SK-N-SH (cell line): ENCODE results near the gene INTU. TPM values are rescaled to one million over a fixed set of nuclear protein-coding genes. Genes with fewer than 3 reads are reported as not detected.

Source experiments
- CTCF ChIA-PET: fragments of 300-600, 350-600 bp; formaldehyde crosslinking; extraction: SDS; loops from one replicate; lab custom pipeline; 2021; lab: Yijun Ruan, JAX
- POLR2A ChIA-PET: fragments of 350-600 bp; sonication (Branson Sonifier 250); formaldehyde crosslinking; extraction: SDS; loops from one replicate; lab custom pipeline; 2020; ENCODE audit warnings: antibody characterized with exemption, inconsistent platforms; lab: Yijun Ruan, JAX
- DNase-seq: peaks from one replicate; pipeline ENCODE4 v3.0.0; 2012
- H2AFZ ChIP-seq: fragments of 200-600 bp; sonication (generic); 2 replicates; pipeline ENCODE4 v1.8.1; 2016; ENCODE audit warnings: antibody characterized with exemption, mild to moderate bottlenecking, low read depth
- H3F3A ChIP-seq: fragments of 200-600 bp; sonication (generic); replicated peaks from 2 replicates; pipeline ENCODE3; 2016; ENCODE audit warnings: antibody characterized with exemption, mild to moderate bottlenecking; ENCODE audit not compliant: insufficient read depth
- H3K27ac ChIP-seq, 2 experiments: fragments of 200-500 bp in 1 of 2; fragments of 200-600 bp in 1 of 2; sonication (Bioruptor generic) in 1 of 2; sonication (generic), shearing (Covaris generic) in 1 of 2; 2 replicates each; pipeline versions ENCODE4 v1.5.1 to v1.6.1; 2014 to 2016; ENCODE audit warnings: low read depth in 2 of 2, inconsistent platforms in 1 of 2, low read length in 1 of 2, mild to moderate bottlenecking in 1 of 2, mixed read lengths in 1 of 2
- H3K27me3 ChIP-seq: fragments of 200-600 bp; sonication (generic), shearing (Covaris generic); 2 replicates; pipeline ENCODE4 v1.6.1; 2016; ENCODE audit warnings: mixed run types; ENCODE audit not compliant: insufficient read depth
- H3K36me3 ChIP-seq, 2 experiments: fragments of 200-500 bp in 1 of 2; fragments of 200-600 bp in 1 of 2; sonication (Bioruptor generic) in 1 of 2; sonication (generic) in 1 of 2; replicated peaks in 1 of 2; 2 replicates each; pipeline versions ENCODE3 to v1.5.1; 2014 to 2016; ENCODE audit warnings: low read length in 1 of 2, mild to moderate bottlenecking in 1 of 2; ENCODE audit not compliant: insufficient read depth in 2 of 2, control insufficient read depth in 1 of 2
- H3K4me1 ChIP-seq, 2 experiments: fragments of 200-500 bp in 1 of 2; fragments of 200-600 bp in 1 of 2; sonication (Bioruptor generic) in 1 of 2; sonication (generic), shearing (Covaris generic) in 1 of 2; 2 replicates each; pipeline versions ENCODE4 v1.5.1 to v1.6.1; 2014 to 2016; ENCODE audit warnings: low read depth in 1 of 2, low read length in 1 of 2, mixed run types in 1 of 2; ENCODE audit not compliant: insufficient read depth in 2 of 2, control insufficient read depth in 1 of 2
- H3K4me2 ChIP-seq: fragments of 200-600 bp; sonication (generic), shearing (Covaris generic); 2 replicates; pipeline ENCODE4 v1.6.1; 2017; ENCODE audit warnings: mixed run types
- H3K4me3 ChIP-seq, 2 experiments: fragments of 200-500 bp in 1 of 2; fragments of 200-600 bp in 1 of 2; sonication (Bioruptor generic) in 1 of 2; sonication (generic), shearing (Covaris generic) in 1 of 2; 2 replicates each; pipeline versions ENCODE4 v1.5.1 to v1.8.1; 2014 to 2016; ENCODE audit warnings: low read depth in 2 of 2, inconsistent platforms in 1 of 2, low read length in 1 of 2, mild to moderate bottlenecking in 1 of 2, mixed read lengths in 1 of 2, moderate library complexity in 1 of 2
- H3K79me2 ChIP-seq: fragments of 200-600 bp; sonication (generic); 2 replicates; pipeline ENCODE4 v1.8.1; 2017; ENCODE audit warnings: mild to moderate bottlenecking; ENCODE audit not compliant: insufficient read depth
- H3K9ac ChIP-seq: fragments of 200-600 bp; sonication (generic); 2 replicates; pipeline ENCODE4 v1.6.1; 2017; ENCODE audit warnings: mixed run types
- H3K9me2 ChIP-seq: fragments of 200-600 bp; sonication (generic); 2 replicates; pipeline ENCODE4 v1.6.1; 2017; ENCODE audit warnings: mixed run types
- H3K9me3 ChIP-seq: fragments of 200-600 bp; sonication (generic); 2 replicates; pipeline ENCODE4 v1.6.1; 2017; ENCODE audit warnings: mixed run types, mild to moderate bottlenecking, moderate library complexity
- H4K20me1 ChIP-seq: fragments of 200-600 bp; sonication (generic); 2 replicates; pipeline ENCODE4 v1.6.1; 2017; ENCODE audit warnings: mild to moderate bottlenecking, mixed run types; ENCODE audit not compliant: insufficient read depth
- ELF1 ChIP-seq: IDR thresholded peaks from 2 replicates; pipeline ENCODE4 v1.4.0; 2012
- EP300 ChIP-seq, 2 experiments: IDR thresholded peaks; 2 replicates each; pipeline versions ENCODE4 v1.4.0 to v1.6.1; 2012; ENCODE audit warnings: borderline replicate concordance in 1 of 2, low read depth in 1 of 2, low read length in 1 of 2
- FOSL2 ChIP-seq: IDR thresholded peaks from 2 replicates; pipeline ENCODE4 v1.4.0; 2012; ENCODE audit warnings: low read depth, mild to moderate bottlenecking, moderate library complexity, borderline replicate concordance
- FOXM1 ChIP-seq: IDR thresholded peaks from 2 replicates; pipeline ENCODE4 v1.4.0; 2012; ENCODE audit warnings: low read depth, mild to moderate bottlenecking
- GABPA ChIP-seq: IDR thresholded peaks from 2 replicates; pipeline ENCODE4 v1.4.0; 2012; ENCODE audit warnings: low read depth, mild to moderate bottlenecking
- GATA2 ChIP-seq: sonication (generic); formaldehyde crosslinking; IDR thresholded peaks from 2 replicates; pipeline ENCODE4 v1.5.0; 2020; ENCODE audit warnings: mild to moderate bottlenecking, missing genetic modification reagents
- IRF3 ChIP-seq: fragments of 150-350 bp; IDR thresholded peaks from 2 replicates; pipeline ENCODE4 v1.6.1; 2016; ENCODE audit warnings: mild to moderate bottlenecking, low read depth, low read length
- MEF2A ChIP-seq: IDR thresholded peaks from 2 replicates; pipeline ENCODE4 v1.4.0; 2012; ENCODE audit warnings: low read depth, borderline replicate concordance
- MXI1 ChIP-seq: IDR thresholded peaks from 2 replicates; pipeline ENCODE4 v1.6.1; 2012; ENCODE audit warnings: mild to moderate bottlenecking, low read depth, low read length, improper control_type of control experiment
- NFIC ChIP-seq: IDR thresholded peaks from 2 replicates; pipeline ENCODE4 v1.4.0; 2012; ENCODE audit warnings: borderline replicate concordance
- NRF1 ChIP-seq: IDR thresholded peaks from 2 replicates; pipeline ENCODE4 v1.6.1; 2012; ENCODE audit warnings: low read depth, mild to moderate bottlenecking, low read length
- POLR2AphosphoS5 ChIP-seq: IDR thresholded peaks from 2 replicates; pipeline ENCODE4 v1.6.1; 2012; ENCODE audit warnings: low read depth, low read length
- RAD21 ChIP-seq: IDR thresholded peaks from 2 replicates; pipeline ENCODE4 v1.6.1; 2012; ENCODE audit warnings: mild to moderate bottlenecking, low read length
- RFX5 ChIP-seq: IDR thresholded peaks from 2 replicates; pipeline ENCODE4 v1.6.1; 2012; ENCODE audit warnings: mild to moderate bottlenecking, improper control_type of control experiment, low read length
- SIN3A ChIP-seq: IDR thresholded peaks from 2 replicates; pipeline ENCODE4 v1.6.1; 2012; ENCODE audit warnings: low read depth, mild to moderate bottlenecking, low read length, moderate library complexity, borderline replicate concordance
- TAF1 ChIP-seq: IDR thresholded peaks from 2 replicates; pipeline ENCODE4 v1.6.1; 2012; ENCODE audit warnings: low read depth, mild to moderate bottlenecking, low read length, moderate library complexity, borderline replicate concordance
- TCF12 ChIP-seq: IDR thresholded peaks from 2 replicates; pipeline ENCODE4 v1.4.0; 2012
- USF1 ChIP-seq: IDR thresholded peaks from 2 replicates; pipeline ENCODE4 v1.4.0; 2012; ENCODE audit warnings: low read depth, borderline replicate concordance
- YY1 ChIP-seq: IDR thresholded peaks from 2 replicates; pipeline ENCODE4 v1.4.0; 2012; ENCODE audit warnings: low read depth, mild to moderate bottlenecking
- WGBS: methylation state at CpG from one replicate; pipeline ENCODE4 v1.1.6; 2017; ENCODE audit warnings: low lambda C conversion rate; 5-methylcytosine and 5-hydroxymethylcytosine counted together
- polyA plus RNA-seq, 3 experiments: library from polyadenylated mRNA; depleted of rRNA; stranded (reverse); fragments of >200 nt; gene quantifications; 2 replicates each; pipeline ENCODE4 v1.2.3, GENCODE V29; 2012
- TF ChIP-seq, protein P1 (sequence below): IDR thresholded peaks from 2 replicates; pipeline ENCODE4; 2012
- TF ChIP-seq, protein P2 (sequence below): fragments of 200-600 bp; sonication (generic); IDR thresholded peaks from 2 replicates; pipeline ENCODE4 v1.6.1; 2017; ENCODE audit warnings: antibody characterized with exemption, mild to moderate bottlenecking, moderate library complexity
- TF ChIP-seq, protein P3 (sequence below): IDR thresholded peaks from 2 replicates; pipeline ENCODE4 v1.4.0; 2012; ENCODE audit warnings: low read depth, borderline replicate concordance
- TF ChIP-seq, protein P4 (sequence below): IDR thresholded peaks from 2 replicates; pipeline ENCODE4 v1.4.0; 2012; ENCODE audit warnings: low read depth

INTU gene
- polyA plus RNA-seq, 1 of the 3 experiments (the other 2 are of a cell fraction), result 3.3 TPM

GRCh38 chr4:127747883-127748282 is 115.1 kb downstream of the INTU start:
- H3K4me2 ChIP-seq, result no peak overlapping the region
- no peaks in the 10 kb centered on the region for H3K4me1 ChIP-seq
- no peak overlapping the region for H2AFZ ChIP-seq
- WGBS, result 48% methylated on average over 4 of the region's 4 CpGs
- H3K36me3 ChIP-seq, result no peaks in the 10 kb centered on the region
- H3K27ac ChIP-seq, result no peak overlapping the region
- H3K79me2 ChIP-seq, result no peaks in the 10 kb centered on the region
- no peaks in the 10 kb centered on the region for H3K9me3 ChIP-seq
- H3K4me3 ChIP-seq, result no peak overlapping the region
- POLR2A ChIA-PET, result no interaction called here
- TF ChIP-seq YY1 (no peak), FOXM1 (no peak), GATA2 (CRISPR knock-in tag) (no peak), NFIC (no peak), RAD21 (no peak), FOSL2 (no peak), ELF1 (no peak), USF1 (no peak), POLR2AphosphoS5 (no peak), MEF2A (no peak), TAF1 (no peak)
- TF ChIP-seq, protein P1, sequence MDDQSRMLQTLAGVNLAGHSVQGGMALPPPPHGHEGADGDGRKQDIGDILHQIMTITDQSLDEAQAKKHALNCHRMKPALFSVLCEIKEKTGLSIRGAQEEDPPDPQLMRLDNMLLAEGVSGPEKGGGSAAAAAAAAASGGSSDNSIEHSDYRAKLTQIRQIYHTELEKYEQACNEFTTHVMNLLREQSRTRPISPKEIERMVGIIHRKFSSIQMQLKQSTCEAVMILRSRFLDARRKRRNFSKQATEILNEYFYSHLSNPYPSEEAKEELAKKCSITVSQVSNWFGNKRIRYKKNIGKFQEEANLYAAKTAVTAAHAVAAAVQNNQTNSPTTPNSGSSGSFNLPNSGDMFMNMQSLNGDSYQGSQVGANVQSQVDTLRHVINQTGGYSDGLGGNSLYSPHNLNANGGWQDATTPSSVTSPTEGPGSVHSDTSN, result no peak
- TF ChIP-seq, protein P2, sequence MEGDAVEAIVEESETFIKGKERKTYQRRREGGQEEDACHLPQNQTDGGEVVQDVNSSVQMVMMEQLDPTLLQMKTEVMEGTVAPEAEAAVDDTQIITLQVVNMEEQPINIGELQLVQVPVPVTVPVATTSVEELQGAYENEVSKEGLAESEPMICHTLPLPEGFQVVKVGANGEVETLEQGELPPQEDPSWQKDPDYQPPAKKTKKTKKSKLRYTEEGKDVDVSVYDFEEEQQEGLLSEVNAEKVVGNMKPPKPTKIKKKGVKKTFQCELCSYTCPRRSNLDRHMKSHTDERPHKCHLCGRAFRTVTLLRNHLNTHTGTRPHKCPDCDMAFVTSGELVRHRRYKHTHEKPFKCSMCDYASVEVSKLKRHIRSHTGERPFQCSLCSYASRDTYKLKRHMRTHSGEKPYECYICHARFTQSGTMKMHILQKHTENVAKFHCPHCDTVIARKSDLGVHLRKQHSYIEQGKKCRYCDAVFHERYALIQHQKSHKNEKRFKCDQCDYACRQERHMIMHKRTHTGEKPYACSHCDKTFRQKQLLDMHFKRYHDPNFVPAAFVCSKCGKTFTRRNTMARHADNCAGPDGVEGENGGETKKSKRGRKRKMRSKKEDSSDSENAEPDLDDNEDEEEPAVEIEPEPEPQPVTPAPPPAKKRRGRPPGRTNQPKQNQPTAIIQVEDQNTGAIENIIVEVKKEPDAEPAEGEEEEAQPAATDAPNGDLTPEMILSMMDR, result no peak
- TF ChIP-seq, all 33 proteins: peak for 0
- H3K9me2 ChIP-seq, result no peaks in the 10 kb centered on the region
- H3K9ac ChIP-seq, result no peak overlapping the region
- no peak for DNase-seq
- CTCF ChIA-PET, result interaction anchor here (1.8 kb wide), 1 partner anchor 15 kb away, joined by 8 read pairs; no protein-coding TSS in a partner anchor
- H3F3A ChIP-seq, result no peaks in the 10 kb centered on the region
- H3K27me3 ChIP-seq, result no peaks in the 10 kb centered on the region
- H4K20me1 ChIP-seq, result no peaks in the 10 kb centered on the region

- DNase-seq, result no peak
- Histone ChIP-seq H3K9me2 (no peaks in the 10 kb centered on the region), H2AFZ (no peak overlapping the region), H3K79me2 (no peaks in the 10 kb centered on the region), H3K4me2 (no peak overlapping the region), H3F3A (no peaks in the 10 kb centered on the region), H3K27ac (no peak overlapping the region), H4K20me1 (no peaks in the 10 kb centered on the region), H3K36me3 (no peaks in the 10 kb centered on the region), H3K9ac (no peak overlapping the region), H3K27me3 (no peaks in the 10 kb centered on the region), H3K9me3 (no peaks in the 10 kb centered on the region), H3K4me1 (no peaks in the 10 kb centered on the region), H3K4me3 (no peak overlapping the region)
- POLR2A ChIA-PET, result no interaction called here
- 50% methylated on average over 2 of the region's 2 CpGs for WGBS
- CTCF ChIA-PET, result interaction anchor here (1.6 kb wide), 1 partner anchor 142 kb away, joined by 3 read pairs; no protein-coding TSS in a partner anchor
- TF ChIP-seq GATA2 (CRISPR knock-in tag), result no peak
- TF ChIP-seq, protein P3, sequence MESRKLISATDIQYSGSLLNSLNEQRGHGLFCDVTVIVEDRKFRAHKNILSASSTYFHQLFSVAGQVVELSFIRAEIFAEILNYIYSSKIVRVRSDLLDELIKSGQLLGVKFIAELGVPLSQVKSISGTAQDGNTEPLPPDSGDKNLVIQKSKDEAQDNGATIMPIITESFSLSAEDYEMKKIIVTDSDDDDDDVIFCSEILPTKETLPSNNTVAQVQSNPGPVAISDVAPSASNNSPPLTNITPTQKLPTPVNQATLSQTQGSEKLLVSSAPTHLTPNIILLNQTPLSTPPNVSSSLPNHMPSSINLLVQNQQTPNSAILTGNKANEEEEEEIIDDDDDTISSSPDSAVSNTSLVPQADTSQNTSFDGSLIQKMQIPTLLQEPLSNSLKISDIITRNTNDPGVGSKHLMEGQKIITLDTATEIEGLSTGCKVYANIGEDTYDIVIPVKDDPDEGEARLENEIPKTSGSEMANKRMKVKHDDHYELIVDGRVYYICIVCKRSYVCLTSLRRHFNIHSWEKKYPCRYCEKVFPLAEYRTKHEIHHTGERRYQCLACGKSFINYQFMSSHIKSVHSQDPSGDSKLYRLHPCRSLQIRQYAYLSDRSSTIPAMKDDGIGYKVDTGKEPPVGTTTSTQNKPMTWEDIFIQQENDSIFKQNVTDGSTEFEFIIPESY, result no peak
- TF ChIP-seq TCF12, result no peak
- TF ChIP-seq EP300 (IDR thresholded peaks at IDR 0.05; ENCODE audit: borderline replicate concordance in 1 of 2, low read depth in 1 of 2, low read length in 1 of 2), result no peak
- no peak for TF ChIP-seq POLR2AphosphoS5
- TF ChIP-seq, protein P4, sequence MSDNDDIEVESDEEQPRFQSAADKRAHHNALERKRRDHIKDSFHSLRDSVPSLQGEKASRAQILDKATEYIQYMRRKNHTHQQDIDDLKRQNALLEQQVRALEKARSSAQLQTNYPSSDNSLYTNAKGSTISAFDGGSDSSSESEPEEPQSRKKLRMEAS, result no peak
- no peak for TF ChIP-seq SIN3A
- no peak for TF ChIP-seq IRF3
- TF ChIP-seq FOSL2, result no peak
- TF ChIP-seq MXI1, result no peak
- no peak for TF ChIP-seq MEF2A
- TF ChIP-seq NRF1, result no peak
- TF ChIP-seq GABPA, result no peak
- no peak for TF ChIP-seq RFX5
Observed at GRCh38 chr4:127748957-127749356, 116.2 kb downstream of the INTU start.
